MM.1S (cell line): ENCODE measurements around the gene NAA35.

Source experiments
- DNase-seq: peaks from one replicate; pipeline ENCODE4 v3.0.0-alpha.2; 2015
- H2AFZ ChIP-seq: fragments of 300-600 bp; sonication (generic); 2 replicates; pipeline ENCODE4 v1.6.0; 2016; ENCODE audit warnings: antibody characterized with exemption, low read length
- H3F3A ChIP-seq: fragments of 300-600 bp; sonication (generic); 2 replicates; pipeline ENCODE4 v1.6.1; 2016; ENCODE audit warnings: mild to moderate bottlenecking, antibody characterized with exemption, low read length, moderate library complexity, mixed read lengths; ENCODE audit not compliant: insufficient read depth
- H3K27ac ChIP-seq: fragments of 300-600 bp; sonication (generic); 2 replicates; pipeline ENCODE4 v1.5.1; 2016; ENCODE audit warnings: mild to moderate bottlenecking, low read length
- H3K27me3 ChIP-seq: fragments of 300-600 bp; sonication (generic); replicated peaks from 2 replicates; pipeline ENCODE4 v1.6.0; 2016; ENCODE audit warnings: low read length; ENCODE audit not compliant: insufficient read depth
- H3K36me3 ChIP-seq: fragments of 300-600 bp; sonication (generic); replicated peaks from 2 replicates; pipeline ENCODE4 v1.6.1; 2016; ENCODE audit warnings: mild to moderate bottlenecking, low read length, mixed read lengths; ENCODE audit not compliant: insufficient read depth
- H3K4me1 ChIP-seq: fragments of 300-600 bp; sonication (generic); 2 replicates; pipeline ENCODE4 v1.6.1; 2016; ENCODE audit warnings: low read length, mixed read lengths
- H3K4me2 ChIP-seq: fragments of 300-600 bp; sonication (generic); 2 replicates; pipeline ENCODE4 v1.6.0; 2016; ENCODE audit warnings: low read depth, low read length
- H3K4me3 ChIP-seq: fragments of 300-600 bp; sonication (generic); 2 replicates; pipeline ENCODE4 v1.5.1; 2016; ENCODE audit warnings: low read length, mixed read lengths
- H3K79me2 ChIP-seq: fragments of 300-600 bp; sonication (generic); 2 replicates; pipeline ENCODE4 v1.6.1; 2016; ENCODE audit warnings: mixed run types, low read length, mixed read lengths
- H3K9ac ChIP-seq: fragments of 300-600 bp; sonication (generic); 2 replicates; pipeline ENCODE4 v1.6.1; 2016; ENCODE audit warnings: low read length, mixed read lengths
- H3K9me2 ChIP-seq: fragments of 300-600 bp; sonication (generic); replicated peaks from 2 replicates; pipeline ENCODE4 v1.6.1; 2016; ENCODE audit warnings: mild to moderate bottlenecking, low read length, mixed read lengths; ENCODE audit not compliant: insufficient read depth
- H3K9me3 ChIP-seq: fragments of 300-600 bp; sonication (generic); replicated peaks from 2 replicates; pipeline ENCODE4 v1.6.1; 2016; ENCODE audit warnings: mild to moderate bottlenecking, low read length, mixed read lengths; ENCODE audit not compliant: insufficient read depth
- H4K20me1 ChIP-seq: fragments of 300-600 bp; sonication (generic); 2 replicates; pipeline ENCODE4 v1.6.1; 2016; ENCODE audit warnings: mild to moderate bottlenecking, low read length, moderate library complexity, mixed read lengths; ENCODE audit not compliant: insufficient read depth
- EZH2 ChIP-seq: fragments of 300-600 bp; sonication (generic); optimal IDR thresholded peaks from 2 replicates; pipeline ENCODE3; 2017; ENCODE audit warnings: low read depth, mild to moderate bottlenecking, antibody characterized with exemption, low read length, mixed read lengths
- EZH2phosphoT487 ChIP-seq: fragments of 300-600 bp; sonication (generic); IDR thresholded peaks from 2 replicates; pipeline ENCODE4 v1.6.1; 2018; ENCODE audit warnings: antibody characterized with exemption, low read length
- TF ChIP-seq, protein P1 (sequence below): fragments of 300-600 bp; sonication (generic); IDR thresholded peaks from 2 replicates; pipeline ENCODE4 v1.5.1; 2016; ENCODE audit warnings: antibody characterized with exemption, low read length, mixed read lengths

NAA35 gene

GRCh38 chr9:86043999-86044398 lies 103.1 kb downstream of the NAA35 start:
- DNase-seq: no peak
- H3K79me2 ChIP-seq: no peaks in the 10 kb centered on the region
- no peaks in the 10 kb centered on the region for H3K4me1 ChIP-seq
- H2AFZ ChIP-seq: no peak overlapping the region
- no peak overlapping the region for H3K9ac ChIP-seq
- H3K9me3 ChIP-seq: no peaks in the 10 kb centered on the region
- no peak overlapping the region for H3K27ac ChIP-seq
- H3K36me3 ChIP-seq: no peaks in the 10 kb centered on the region
- no peaks in the 10 kb centered on the region for H3F3A ChIP-seq
- no peak overlapping the region for H3K4me2 ChIP-seq
- TF ChIP-seq EZH2phosphoT487 (no peak), EZH2 (no peak)
- TF ChIP-seq, protein P1, sequence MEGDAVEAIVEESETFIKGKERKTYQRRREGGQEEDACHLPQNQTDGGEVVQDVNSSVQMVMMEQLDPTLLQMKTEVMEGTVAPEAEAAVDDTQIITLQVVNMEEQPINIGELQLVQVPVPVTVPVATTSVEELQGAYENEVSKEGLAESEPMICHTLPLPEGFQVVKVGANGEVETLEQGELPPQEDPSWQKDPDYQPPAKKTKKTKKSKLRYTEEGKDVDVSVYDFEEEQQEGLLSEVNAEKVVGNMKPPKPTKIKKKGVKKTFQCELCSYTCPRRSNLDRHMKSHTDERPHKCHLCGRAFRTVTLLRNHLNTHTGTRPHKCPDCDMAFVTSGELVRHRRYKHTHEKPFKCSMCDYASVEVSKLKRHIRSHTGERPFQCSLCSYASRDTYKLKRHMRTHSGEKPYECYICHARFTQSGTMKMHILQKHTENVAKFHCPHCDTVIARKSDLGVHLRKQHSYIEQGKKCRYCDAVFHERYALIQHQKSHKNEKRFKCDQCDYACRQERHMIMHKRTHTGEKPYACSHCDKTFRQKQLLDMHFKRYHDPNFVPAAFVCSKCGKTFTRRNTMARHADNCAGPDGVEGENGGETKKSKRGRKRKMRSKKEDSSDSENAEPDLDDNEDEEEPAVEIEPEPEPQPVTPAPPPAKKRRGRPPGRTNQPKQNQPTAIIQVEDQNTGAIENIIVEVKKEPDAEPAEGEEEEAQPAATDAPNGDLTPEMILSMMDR: no peak
- H3K9me2 ChIP-seq: no peaks in the 10 kb centered on the region
- no peaks in the 10 kb centered on the region for H3K27me3 ChIP-seq
- no peaks in the 10 kb centered on the region for H4K20me1 ChIP-seq
- no peak overlapping the region for H3K4me3 ChIP-seq

- Histone ChIP-seq H3K27me3 (no peaks in the 10 kb centered on the region), H3K4me1 (no peaks in the 10 kb centered on the region), H3F3A (no peaks in the 10 kb centered on the region), H3K9me2 (no peaks in the 10 kb centered on the region), H3K4me2 (no peak overlapping the region), H3K36me3 (no peaks in the 10 kb centered on the region), H3K79me2 (no peaks in the 10 kb centered on the region), H2AFZ (no peak overlapping the region), H3K27ac (no peak overlapping the region), H3K9ac (no peak overlapping the region), H4K20me1 (no peaks in the 10 kb centered on the region), H3K9me3 (no peaks in the 10 kb centered on the region), H3K4me3 (no peak overlapping the region)
- DNase-seq: no peak
- TF ChIP-seq, protein P1: no peak
- TF ChIP-seq EZH2phosphoT487 (no peak), EZH2 (no peak)
Observed at GRCh38 chr9:86045654-86046053, 104.7 kb downstream of the NAA35 start.

DNA sequence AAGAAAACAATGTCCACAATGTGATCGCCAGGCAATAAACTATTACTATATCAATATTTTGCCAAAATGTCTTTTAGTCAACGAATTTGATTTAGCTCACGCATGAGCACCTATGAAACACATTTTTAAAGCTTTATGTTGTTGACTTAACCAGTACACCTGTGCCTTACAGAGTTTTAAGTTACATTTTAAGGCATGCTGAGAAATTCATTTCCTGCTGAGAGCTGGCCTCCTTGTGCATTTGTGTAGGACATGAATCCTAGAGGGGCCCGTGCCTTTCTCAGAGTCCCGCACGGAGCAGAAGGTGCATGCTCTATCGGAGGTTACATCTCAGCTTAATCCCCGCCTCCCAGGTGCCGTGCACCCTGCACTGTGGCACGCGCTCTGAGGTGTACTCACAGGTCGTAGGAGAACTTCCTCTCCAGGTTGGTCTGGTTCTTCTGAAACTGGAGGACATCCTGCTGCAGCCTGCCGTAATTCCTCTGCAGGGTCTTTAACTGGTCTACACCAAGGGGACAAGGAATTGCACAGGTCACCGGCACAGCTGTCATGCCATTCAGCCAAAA lies 105.2 kb downstream of the NAA35 start:
- Histone ChIP-seq H3K9ac (no peak overlapping the region), H3K9me2 (no peaks in the 10 kb centered on the region), H3K4me1 (no peaks in the 10 kb centered on the region), H3K27ac (no peak overlapping the region), H3K9me3 (no peaks in the 10 kb centered on the region), H2AFZ (no peak overlapping the region), H3K4me3 (no peak overlapping the region), H3K4me2 (no peak overlapping the region), H3K27me3 (no peaks in the 10 kb centered on the region), H3K79me2 (no peaks in the 10 kb centered on the region), H3K36me3 (no peaks in the 10 kb centered on the region), H3F3A (no peaks in the 10 kb centered on the region), H4K20me1 (no peaks in the 10 kb centered on the region)
- DNase-seq: no peak
- no peak for TF ChIP-seq EZH2
- no peak for TF ChIP-seq EZH2phosphoT487
- TF ChIP-seq, protein P1: no peak
